Measurements from ENCODE around the gene NTN1. TPM values are rescaled to one million over a fixed set of nuclear protein-coding genes. Genes with fewer than 3 reads are reported as not detected.

Gene NTN1
- total RNA-seq, 4 donors from 2014 or later: 9.8 to 33.6 (median 17.6) TPM

- Histone ChIP-seq H3K27ac (peak overlapping the region; percentile 35 to 85 (median 71)), H3K27me3 (no peaks in the 10 kb centered on the region), H3K9me3 (no peaks in the 10 kb centered on the region), H3K4me1 (peaks cover 0 to 47% (median 19%) of the 10 kb centered on the region in 3 donors), H3K36me3 (no peaks in the 10 kb centered on the region), H3K4me3 (no peak overlapping the region)
- intact Hi-C loops (cut with DNase I): loop anchor here (10.0 kb wide), 1 partner anchor 297 kb away; no protein-coding TSS in a partner anchor
- DNase-seq: no peak
- WGBS, 2 donors: 18 to 36% methylated on average over 8 of the region's 8 CpGs
- TF ChIP-seq, protein P1, sequence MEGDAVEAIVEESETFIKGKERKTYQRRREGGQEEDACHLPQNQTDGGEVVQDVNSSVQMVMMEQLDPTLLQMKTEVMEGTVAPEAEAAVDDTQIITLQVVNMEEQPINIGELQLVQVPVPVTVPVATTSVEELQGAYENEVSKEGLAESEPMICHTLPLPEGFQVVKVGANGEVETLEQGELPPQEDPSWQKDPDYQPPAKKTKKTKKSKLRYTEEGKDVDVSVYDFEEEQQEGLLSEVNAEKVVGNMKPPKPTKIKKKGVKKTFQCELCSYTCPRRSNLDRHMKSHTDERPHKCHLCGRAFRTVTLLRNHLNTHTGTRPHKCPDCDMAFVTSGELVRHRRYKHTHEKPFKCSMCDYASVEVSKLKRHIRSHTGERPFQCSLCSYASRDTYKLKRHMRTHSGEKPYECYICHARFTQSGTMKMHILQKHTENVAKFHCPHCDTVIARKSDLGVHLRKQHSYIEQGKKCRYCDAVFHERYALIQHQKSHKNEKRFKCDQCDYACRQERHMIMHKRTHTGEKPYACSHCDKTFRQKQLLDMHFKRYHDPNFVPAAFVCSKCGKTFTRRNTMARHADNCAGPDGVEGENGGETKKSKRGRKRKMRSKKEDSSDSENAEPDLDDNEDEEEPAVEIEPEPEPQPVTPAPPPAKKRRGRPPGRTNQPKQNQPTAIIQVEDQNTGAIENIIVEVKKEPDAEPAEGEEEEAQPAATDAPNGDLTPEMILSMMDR (IDR thresholded peaks at IDR 0.05): peak; percentile 27 to 79 (median 72)
- TF ChIP-seq POLR2A (IDR thresholded peaks at IDR 0.05): no peak
Measured at GRCh38 chr17:9291912-9292560, 270.7 kb downstream of the NTN1 start.

- no peak for DNase-seq
- Histone ChIP-seq H3K27me3 (no peaks in the 10 kb centered on the region), H3K4me3 (no peak overlapping the region), H3K36me3 (no peaks in the 10 kb centered on the region), H3K4me1 (peaks cover 0 to 47% (median 19%) of the 10 kb centered on the region in 3 donors), H3K9me3 (no peaks in the 10 kb centered on the region), H3K27ac (peak overlapping the region in 3 of 4 donors; percentile 59 to 85 (median 83))
- intact Hi-C loops (cut with DNase I): loop anchor here (10.0 kb wide), 1 partner anchor 298 kb away; no protein-coding TSS in a partner anchor
- TF ChIP-seq, protein P1 (IDR thresholded peaks at IDR 0.05): no peak
- TF ChIP-seq POLR2A (IDR thresholded peaks at IDR 0.05): no peak
- 71 to 83% methylated on average over 2 of the region's 2 CpGs for WGBS, 2 donors
Measured at GRCh38 chr17:9292561-9292941, 271.2 kb downstream of the NTN1 start.

Small RNA genes lying within 50 kb of the gene (small RNA-seq; reads per million reads assigned to genes)
- 0 reads per million in 4 donors for gene AC005695.3

Other genes with a start within 250 kb of the NTN1 start
- under 1 TPM; 0.19 to 0.62 (median 0.48) TPM for gene MFSD6L, start 222.1 kb upstream of the NTN1 start, total RNA-seq
- gene PIK3R6, start 153.8 kb upstream of the NTN1 start, total RNA-seq: 1 to 10 TPM in 1 of 4 donors, under 1 TPM in 3; 0.22 to 2.5 (median 0.35) TPM
- 1 to 10 TPM; 1.8 to 8.8 (median 3.1) TPM for gene PIK3R5, start 55.8 kb upstream of the NTN1 start, total RNA-seq